ENCODE data around the gene PMEPA1.

- TF ChIP-seq, protein P1, sequence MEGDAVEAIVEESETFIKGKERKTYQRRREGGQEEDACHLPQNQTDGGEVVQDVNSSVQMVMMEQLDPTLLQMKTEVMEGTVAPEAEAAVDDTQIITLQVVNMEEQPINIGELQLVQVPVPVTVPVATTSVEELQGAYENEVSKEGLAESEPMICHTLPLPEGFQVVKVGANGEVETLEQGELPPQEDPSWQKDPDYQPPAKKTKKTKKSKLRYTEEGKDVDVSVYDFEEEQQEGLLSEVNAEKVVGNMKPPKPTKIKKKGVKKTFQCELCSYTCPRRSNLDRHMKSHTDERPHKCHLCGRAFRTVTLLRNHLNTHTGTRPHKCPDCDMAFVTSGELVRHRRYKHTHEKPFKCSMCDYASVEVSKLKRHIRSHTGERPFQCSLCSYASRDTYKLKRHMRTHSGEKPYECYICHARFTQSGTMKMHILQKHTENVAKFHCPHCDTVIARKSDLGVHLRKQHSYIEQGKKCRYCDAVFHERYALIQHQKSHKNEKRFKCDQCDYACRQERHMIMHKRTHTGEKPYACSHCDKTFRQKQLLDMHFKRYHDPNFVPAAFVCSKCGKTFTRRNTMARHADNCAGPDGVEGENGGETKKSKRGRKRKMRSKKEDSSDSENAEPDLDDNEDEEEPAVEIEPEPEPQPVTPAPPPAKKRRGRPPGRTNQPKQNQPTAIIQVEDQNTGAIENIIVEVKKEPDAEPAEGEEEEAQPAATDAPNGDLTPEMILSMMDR (conservative IDR thresholded peaks at IDR 0.05) = no peak
- no peak for TF ChIP-seq ZFX (IDR thresholded peaks at IDR 0.05)
These were observed 25.0 kb downstream of the PMEPA1 start for GRCh38 chr20:57684808-57685140.
